PC-3 (cell line): ENCODE measurements around the gene NTM. TPM values are rescaled to one million over a fixed set of nuclear protein-coding genes. Genes with fewer than 3 reads are reported as not detected.
A peak's percentile ranks its signal among the peaks of the same experiment; 100 is the strongest.

Experiments used
- ATAC-seq: fragments of 200-7000 bp; cut with Tn5 transposase; 2 replicates; pipeline ENCODE4 v1.9.1; 2020; ENCODE audit warnings: mild to moderate bottlenecking, moderate library complexity
- BruUV-seq: library from RNA; stranded (reverse); fragments of 400-500 nt; replicated peaks from 2 replicates; lab custom pipeline; 2021; lab: Mats Ljungman, UMichigan
- CTCF ChIA-PET: fragments of 300-600 bp; sonication (Branson Sonifier 250); formaldehyde crosslinking; loops from one replicate; lab custom pipeline; 2022; ENCODE audit warnings: antibody characterized with exemption; lab: Charles Lee
- POLR2A ChIA-PET: fragments of 300-600 bp; sonication (Branson Sonifier 250); formaldehyde crosslinking; loops from one replicate; lab custom pipeline; 2022; ENCODE audit warnings: antibody characterized with exemption; ENCODE audit not compliant: unreplicated experiment; lab: Charles Lee
- DNase-seq: peaks from one replicate; pipeline ENCODE4 v3.0.0-alpha.2; 2015
- H2AFZ ChIP-seq: fragments of 300-600 bp; sonication (generic); 2 replicates; pipeline ENCODE4 v1.6.0; 2016; ENCODE audit warnings: antibody characterized with exemption, low read length
- H3F3A ChIP-seq: fragments of 300-600 bp; sonication (generic); one replicate; pipeline ENCODE4 v1.6.0; 2017; ENCODE audit warnings: antibody characterized with exemption, low read length, control low read depth, mild to moderate bottlenecking; ENCODE audit not compliant: unreplicated experiment
- H3K27ac ChIP-seq: fragments of 300-600 bp; sonication (generic); 2 replicates; pipeline ENCODE4 v1.5.1; 2016; ENCODE audit warnings: mild to moderate bottlenecking, low read length
- H3K27me3 ChIP-seq: fragments of 300-600 bp; sonication (generic); 2 replicates; pipeline ENCODE4 v1.6.1; 2016; ENCODE audit warnings: low read length, mixed read lengths
- H3K36me3 ChIP-seq: fragments of 300-600 bp; sonication (generic); 2 replicates; pipeline ENCODE4 v1.6.1; 2016; ENCODE audit warnings: low read depth, mixed run types, low read length, mixed read lengths
- H3K4me1 ChIP-seq: fragments of 300-600 bp; sonication (generic); 2 replicates; pipeline ENCODE4 v1.5.1; 2016; ENCODE audit warnings: low read length; ENCODE audit not compliant: insufficient read depth
- H3K4me2 ChIP-seq: fragments of 300-600 bp; sonication (generic); 2 replicates; pipeline ENCODE4 v1.6.0; 2016; ENCODE audit warnings: low read length
- H3K4me3 ChIP-seq: fragments of 300-600 bp; sonication (generic); 2 replicates; pipeline ENCODE4 v1.5.1; 2016; ENCODE audit warnings: mild to moderate bottlenecking, low read length, mixed read lengths
- H3K79me2 ChIP-seq: fragments of 300-600 bp; sonication (generic); 2 replicates; pipeline ENCODE4 v1.6.1; 2017; ENCODE audit warnings: low read length, mixed read lengths
- H3K9ac ChIP-seq: fragments of 300-600 bp; sonication (generic); 2 replicates; pipeline ENCODE4 v1.6.0; 2016; ENCODE audit warnings: mild to moderate bottlenecking, low read length
- H3K9me2 ChIP-seq: fragments of 300-600 bp; sonication (generic); replicated peaks from 2 replicates; pipeline ENCODE4 v1.6.1; 2016; ENCODE audit warnings: mixed run types, low read length, mixed read lengths
- H3K9me3 ChIP-seq: fragments of 300-600 bp; sonication (generic); 2 replicates; pipeline ENCODE4 v1.6.1; 2016; ENCODE audit warnings: low read length, mixed read lengths
- H4K20me1 ChIP-seq: fragments of 300-600 bp; sonication (generic); 2 replicates; pipeline ENCODE4 v1.6.1; 2016; ENCODE audit warnings: low read length, mixed read lengths
- CTCF ChIP-seq: fragments of 300-600 bp; sonication (generic); conservative IDR thresholded peaks from 2 replicates; pipeline ENCODE4 v1.5.1; 2017; ENCODE audit warnings: antibody characterized with exemption, low read depth, mild to moderate bottlenecking, low read length
- EZH2 ChIP-seq: fragments of 300-600 bp; sonication (generic); IDR thresholded peaks from one replicate; pipeline ENCODE4 v1.6.1; 2017; ENCODE audit warnings: antibody characterized with exemption, mild to moderate bottlenecking, low read length; ENCODE audit not compliant: unreplicated experiment
- EZH2phosphoT487 ChIP-seq: fragments of 300-600 bp; sonication (generic); IDR thresholded peaks from 2 replicates; pipeline ENCODE4 v1.6.1; 2018; ENCODE audit warnings: mild to moderate bottlenecking, antibody characterized with exemption, low read length, borderline replicate concordance
- intact Hi-C: fragments of 100-400 bp; cut with micrococcal nuclease; formaldehyde crosslinking; loops from 2 replicates; pipeline ENCODE4 v1.9.0; 2023
- total RNA-seq: library from RNA; depleted of rRNA; stranded (reverse); fragments of >200 nt; gene quantifications from 2 replicates; pipeline ENCODE4 v1.2.3, GENCODE V29; 2014

NTM gene
- total RNA-seq, 1 experiment from 2014 or later = not detected

- H3K27ac ChIP-seq = no peak overlapping the region
- no peak overlapping the region for H2AFZ ChIP-seq
- no peaks in the 10 kb centered on the region for H4K20me1 ChIP-seq
- H3K27me3 ChIP-seq = no peaks in the 10 kb centered on the region
- H3K4me1 ChIP-seq = no peaks in the 10 kb centered on the region
- H3F3A ChIP-seq = no peaks in the 10 kb centered on the region
- H3K79me2 ChIP-seq = no peaks in the 10 kb centered on the region
- TF ChIP-seq EZH2 (no peak), EZH2phosphoT487 (no peak), CTCF (peak; percentile 87)
- intact Hi-C loops = loop anchor here (5.0 kb wide), 2 partner anchors 160 to 245 kb away; no protein-coding TSS in a partner anchor
- peak; percentile 79 for ATAC-seq
- H3K9me3 ChIP-seq = no peaks in the 10 kb centered on the region
- peak; percentile 77 for DNase-seq
- CTCF ChIA-PET = interaction anchor here (0.6 to 1.3 kb wide), 3 partner anchors 44 to 259 kb away, joined by 3 to 9 read pairs (median 7); no protein-coding TSS in a partner anchor
- no peak overlapping the region for H3K4me2 ChIP-seq
- no peaks in the 10 kb centered on the region for H3K9me2 ChIP-seq
- no peak overlapping the region for H3K9ac ChIP-seq
- POLR2A ChIA-PET = interaction anchor here (0.5 kb wide), 1 partner anchor 293 kb away, joined by 11 read pairs; no protein-coding TSS in a partner anchor
- H3K4me3 ChIP-seq = no peak overlapping the region
- BruUV-seq = no TSS peak
- H3K36me3 ChIP-seq = no peaks in the 10 kb centered on the region
Observed at GRCh38 chr11:131867457-131868257, 497.2 kb downstream of the NTM start.

- Histone ChIP-seq H3K27me3 (no peaks in the 10 kb centered on the region), H3K9ac (no peak overlapping the region), H4K20me1 (no peaks in the 10 kb centered on the region), H3K4me3 (no peak overlapping the region), H3F3A (no peaks in the 10 kb centered on the region), H3K4me2 (no peak overlapping the region), H3K27ac (no peak overlapping the region), H3K36me3 (no peaks in the 10 kb centered on the region), H3K4me1 (no peaks in the 10 kb centered on the region), H3K79me2 (no peaks in the 10 kb centered on the region), H2AFZ (no peak overlapping the region), H3K9me2 (no peaks in the 10 kb centered on the region), H3K9me3 (no peaks in the 10 kb centered on the region)
- no TSS peak for BruUV-seq
- no peak for TF ChIP-seq EZH2
- CTCF ChIA-PET = interaction anchor here (1.3 kb wide), 1 partner anchor 258 kb away, joined by 9 read pairs; no protein-coding TSS in a partner anchor
- intact Hi-C loops = loop anchor here (5.0 kb wide), 2 partner anchors 158 to 243 kb away; no protein-coding TSS in a partner anchor
- POLR2A ChIA-PET = no interaction called here
- no peak for ATAC-seq
- no peak for DNase-seq
Observed at GRCh38 chr11:131868629-131869507, 498.5 kb downstream of the NTM start.

- DNase-seq (no peak), ATAC-seq (no peak)
- POLR2A ChIA-PET = no interaction called here
- Histone ChIP-seq H3K36me3 (no peaks in the 10 kb centered on the region), H3K27me3 (no peaks in the 10 kb centered on the region), H3K4me3 (no peak overlapping the region), H3K79me2 (no peaks in the 10 kb centered on the region), H3K9me2 (no peaks in the 10 kb centered on the region), H4K20me1 (no peaks in the 10 kb centered on the region), H2AFZ (no peak overlapping the region), H3F3A (no peaks in the 10 kb centered on the region), H3K27ac (no peak overlapping the region), H3K4me1 (no peaks in the 10 kb centered on the region), H3K9me3 (no peaks in the 10 kb centered on the region), H3K9ac (no peak overlapping the region), H3K4me2 (no peak overlapping the region)
- intact Hi-C loops = no loop called here
- TF ChIP-seq EZH2 = no peak
- no peak for TF ChIP-seq EZH2phosphoT487
- TF ChIP-seq CTCF = no peak
- BruUV-seq = no TSS peak
- CTCF ChIA-PET = no interaction called here
Observed at GRCh38 chr11:131870305-131870704, 499.9 kb downstream of the NTM start.
